ENCODE data around the gene PIP5K1C.

GRCh38 chr19:3633559-3633988, 66.7 kb downstream of the PIP5K1C start:
- TF ChIP-seq POLR2AphosphoS5 (IDR thresholded peaks at IDR 0.05; ENCODE audit: control insufficient read depth, insufficient read depth, low read depth, low read length) (no peak), STAT5A (IDR thresholded peaks at IDR 0.05; ENCODE audit: borderline replicate concordance, low read length) (no peak), RFX7 (CRISPR knock-in tag; IDR thresholded peaks at IDR 0.05) (no peak), SNRNP70 (optimal IDR thresholded peaks at IDR 0.05; ENCODE audit: low read depth, low read length) (no peak), BRCA1 (IDR thresholded peaks at IDR 0.05) (no peak), BRCA1 (CRISPR knock-in tag; IDR thresholded peaks at IDR 0.05) (no peak), CEBPB (tag; IDR thresholded peaks at IDR 0.05) (no peak), GABPB1 (CRISPR knock-in tag; IDR thresholded peaks at IDR 0.05) (no peak), POLR2A (conservative IDR thresholded peaks at IDR 0.05) (no peak), NCOA2 (IDR thresholded peaks at IDR 0.05; ENCODE audit: partially characterized antibody in 2 of 2) (no peak), HSF4 (CRISPR knock-in tag; IDR thresholded peaks at IDR 0.05; ENCODE audit: borderline replicate concordance) (no peak)
- TF ChIP-seq, protein P1, sequence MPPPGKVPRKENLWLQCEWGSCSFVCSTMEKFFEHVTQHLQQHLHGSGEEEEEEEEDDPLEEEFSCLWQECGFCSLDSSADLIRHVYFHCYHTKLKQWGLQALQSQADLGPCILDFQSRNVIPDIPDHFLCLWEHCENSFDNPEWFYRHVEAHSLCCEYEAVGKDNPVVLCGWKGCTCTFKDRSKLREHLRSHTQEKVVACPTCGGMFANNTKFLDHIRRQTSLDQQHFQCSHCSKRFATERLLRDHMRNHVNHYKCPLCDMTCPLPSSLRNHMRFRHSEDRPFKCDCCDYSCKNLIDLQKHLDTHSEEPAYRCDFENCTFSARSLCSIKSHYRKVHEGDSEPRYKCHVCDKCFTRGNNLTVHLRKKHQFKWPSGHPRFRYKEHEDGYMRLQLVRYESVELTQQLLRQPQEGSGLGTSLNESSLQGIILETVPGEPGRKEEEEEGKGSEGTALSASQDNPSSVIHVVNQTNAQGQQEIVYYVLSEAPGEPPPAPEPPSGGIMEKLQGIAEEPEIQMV (tag; conservative IDR thresholded peaks at IDR 0.05; ENCODE audit: low read depth), result no peak
- TF ChIP-seq, protein P2, sequence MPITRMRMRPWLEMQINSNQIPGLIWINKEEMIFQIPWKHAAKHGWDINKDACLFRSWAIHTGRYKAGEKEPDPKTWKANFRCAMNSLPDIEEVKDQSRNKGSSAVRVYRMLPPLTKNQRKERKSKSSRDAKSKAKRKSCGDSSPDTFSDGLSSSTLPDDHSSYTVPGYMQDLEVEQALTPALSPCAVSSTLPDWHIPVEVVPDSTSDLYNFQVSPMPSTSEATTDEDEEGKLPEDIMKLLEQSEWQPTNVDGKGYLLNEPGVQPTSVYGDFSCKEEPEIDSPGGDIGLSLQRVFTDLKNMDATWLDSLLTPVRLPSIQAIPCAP (CRISPR knock-in tag; IDR thresholded peaks at IDR 0.05; ENCODE audit: borderline replicate concordance), result no peak
- TF ChIP-seq, protein P3, sequence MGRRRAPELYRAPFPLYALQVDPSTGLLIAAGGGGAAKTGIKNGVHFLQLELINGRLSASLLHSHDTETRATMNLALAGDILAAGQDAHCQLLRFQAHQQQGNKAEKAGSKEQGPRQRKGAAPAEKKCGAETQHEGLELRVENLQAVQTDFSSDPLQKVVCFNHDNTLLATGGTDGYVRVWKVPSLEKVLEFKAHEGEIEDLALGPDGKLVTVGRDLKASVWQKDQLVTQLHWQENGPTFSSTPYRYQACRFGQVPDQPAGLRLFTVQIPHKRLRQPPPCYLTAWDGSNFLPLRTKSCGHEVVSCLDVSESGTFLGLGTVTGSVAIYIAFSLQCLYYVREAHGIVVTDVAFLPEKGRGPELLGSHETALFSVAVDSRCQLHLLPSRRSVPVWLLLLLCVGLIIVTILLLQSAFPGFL (CRISPR knock-in tag; IDR thresholded peaks at IDR 0.05), result no peak
